Brain microvascular endothelial cell (primary cell): ENCODE results near the gene ZNF524.

Experiments
- DNase-seq: peaks from one replicate; pipeline ENCODE4 v3.0.0-alpha.2; 2020
- H3K27ac ChIP-seq: fragments of 250-450 bp; sonication (Bioruptor Pico); 2 replicates; pipeline ENCODE4 v1.5.1; 2020; ENCODE audit warnings: mild to moderate bottlenecking, moderate library complexity
- H3K27me3 ChIP-seq: fragments of 250-450 bp; sonication (Bioruptor Pico); replicated peaks from 2 replicates; pipeline ENCODE4 v1.5.1; 2020; ENCODE audit warnings: mild to moderate bottlenecking
- H3K36me3 ChIP-seq: fragments of 250-450 bp; sonication (Bioruptor Pico); replicated peaks from 2 replicates; pipeline ENCODE4 v1.5.1; 2020; ENCODE audit warnings: mild to moderate bottlenecking
- H3K4me3 ChIP-seq: 2 replicates; pipeline ENCODE4 v1.5.1; 2011; ENCODE audit warnings: low read depth, mild to moderate bottlenecking, control low read depth, low read length, moderate library complexity
- CTCF ChIP-seq: IDR thresholded peaks from 2 replicates; pipeline ENCODE4 v1.5.1; 2011; ENCODE audit warnings: low read depth, mild to moderate bottlenecking, moderate library complexity, low read length, control low read depth, inconsistent platforms; ENCODE audit errors: missing control alignments
- in situ Hi-C: cut with HindIII; loops from 2 replicates; pipeline ENCODE4 v1.10.0; 2017; ENCODE audit warnings: low sequenced_read_pairs, low pct_ligation_motif_present

ZNF524 gene

GRCh38 chr19:55625004-55625326 lies 24.9 kb downstream of the ZNF524 start:
- peak overlapping the region; percentile 73 for H3K4me3 ChIP-seq
- DNase-seq, result no peak
- H3K27ac ChIP-seq, result no peak overlapping the region
- no peaks in the 10 kb centered on the region for H3K27me3 ChIP-seq
- in situ Hi-C loops, result no loop called here
- TF ChIP-seq CTCF, result no peak
- H3K36me3 ChIP-seq, result peaks cover 5% of the 10 kb centered on the region

GRCh38 chr19:55626350-55626749 lies 26.3 kb downstream of the ZNF524 start:
- Histone ChIP-seq H3K27ac (no peak overlapping the region), H3K27me3 (no peaks in the 10 kb centered on the region), H3K4me3 (no peak overlapping the region), H3K36me3 (peaks cover under 1% of the 10 kb centered on the region)
- in situ Hi-C loops, result no loop called here
- DNase-seq, result no peak
- TF ChIP-seq CTCF, result no peak

GRCh38 chr19:55632463-55632834 lies 32.4 kb downstream of the ZNF524 start:
- in situ Hi-C loops, result no loop called here
- peak; percentile 79 for TF ChIP-seq CTCF
- H3K27me3 ChIP-seq, result no peaks in the 10 kb centered on the region
- H3K4me3 ChIP-seq, result no peak overlapping the region
- no peaks in the 10 kb centered on the region for H3K36me3 ChIP-seq
- DNase-seq, result peak; percentile 94
- no peak overlapping the region for H3K27ac ChIP-seq

GRCh38 chr19:55633861-55634260 lies 33.8 kb downstream of the ZNF524 start:
- no peak for TF ChIP-seq CTCF
- H3K27ac ChIP-seq, result no peak overlapping the region
- in situ Hi-C loops, result no loop called here

GRCh38 chr19:55635334-55635717 lies 35.2 kb downstream of the ZNF524 start:
- no peak for DNase-seq
- TF ChIP-seq CTCF, result no peak
- H3K4me3 ChIP-seq, result peak overlapping the region; percentile 100
- H3K27me3 ChIP-seq, result no peaks in the 10 kb centered on the region
- in situ Hi-C loops, result no loop called here
- H3K27ac ChIP-seq, result peak overlapping the region; percentile 91
- no peaks in the 10 kb centered on the region for H3K36me3 ChIP-seq

More at GRCh38 chr19:55633861-55634260, 33.8 kb downstream of the ZNF524 start:
- no peaks in the 10 kb centered on the region for H3K27me3 ChIP-seq
- H3K36me3 ChIP-seq, result no peaks in the 10 kb centered on the region
- H3K4me3 ChIP-seq, result no peak overlapping the region
- DNase-seq, result no peak

- in situ Hi-C loops, result no loop called here
- no peak for TF ChIP-seq CTCF
- Histone ChIP-seq H3K27me3 (no peaks in the 10 kb centered on the region), H3K27ac (no peak overlapping the region), H3K36me3 (no peaks in the 10 kb centered on the region), H3K4me3 (peak overlapping the region; percentile 100)
- DNase-seq, result no peak
Measured at GRCh38 chr19:55635856-55636440, 35.9 kb downstream of the ZNF524 start.
